Liver (tissue), 5 donors: ENCODE data around the gene SFN. TPM values are rescaled to one million over a fixed set of nuclear protein-coding genes. Genes with fewer than 3 reads are reported as not detected.

Experiments used
- polyA plus RNA-seq, 2 donors: library from polyadenylated mRNA; stranded (reverse) in 1 of 2; unstranded in 1 of 2; fragments of 200-250 nt in 1 of 2; fragments of >200 nt in 1 of 2; fragmentation: Nextera tagmentation in 1 of 2; extraction: Ambion mirVana in 1 of 2; gene quantifications; one replicate each; pipeline versions ENCODE4 v1.2.1 to v1.2.3, GENCODE V29; 2013 to 2015
- small RNA-seq: library from RNA; depleted of rRNA; stranded (forward); fragments of <200 nt; gene quantifications from one replicate; pipeline ENCODE3, GENCODE V24; 2014
- total RNA-seq, 2 donors: library from RNA; depleted of rRNA; stranded (reverse); fragments of >200 nt; gene quantifications; one replicate each; pipeline ENCODE4 v1.2.3, GENCODE V29; 2014
- donor health status: healthy.
- donor health status: healthy.
- donor health status: healthy.

The SFN gene
- total and polyA plus RNA-seq, 4 donors: 0.17 to 0.69 TPM; not detected in 2

Small RNA genes lying within 50 kb of the gene (small RNA-seq; reads per million reads assigned to genes)
- gene RN7SL165P: not detected

Other genes with a start within 250 kb of the SFN start
- gene ARID1A, start 167.1 kb upstream of the SFN start, total RNA-seq: 10 to 100 TPM; 25.6 to 31.9 TPM
- gene ARID1A, start 167.1 kb upstream of the SFN start, polyA plus RNA-seq: 10 to 100 TPM; 12.2 to 14.8 TPM
- 10 to 100 TPM; 15.3 to 24.3 TPM for gene PIGV, start 75.2 kb upstream of the SFN start, total RNA-seq
- gene PIGV, start 75.2 kb upstream of the SFN start, polyA plus RNA-seq: 10 to 100 TPM; 13.9 to 14.2 TPM
- gene ZDHHC18, start 36.5 kb upstream of the SFN start, total RNA-seq: 1 to 10 TPM; 7.6 to 8.3 TPM
- gene ZDHHC18, start 36.5 kb upstream of the SFN start, polyA plus RNA-seq: 1 to 10 TPM; 2.6 to 9.2 TPM
- 10 to 100 TPM in 1 of 2 donors, 1 to 10 TPM in 1; 9.5 to 10.3 TPM for gene GPN2, start 27.1 kb downstream of the SFN start, total RNA-seq
- 10 to 100 TPM; 10.5 to 12.7 TPM for gene GPN2, start 27.1 kb downstream of the SFN start, polyA plus RNA-seq
- 1 to 10 TPM; 6.3 TPM for gene GPATCH3, start 37.3 kb downstream of the SFN start, total RNA-seq
- gene GPATCH3, start 37.3 kb downstream of the SFN start, polyA plus RNA-seq: 1 to 10 TPM; 5.8 to 6.2 TPM
- 10 to 100 TPM; 15.7 to 24.2 TPM for gene NR0B2, start 50.8 kb downstream of the SFN start, total RNA-seq
- gene NR0B2, start 50.8 kb downstream of the SFN start, polyA plus RNA-seq: 100 to 1,000 TPM in 1 of 2 donors, 10 to 100 TPM in 1; 56.9 to 166 TPM
- gene NUDC, start 58.6 kb downstream of the SFN start, total RNA-seq: 10 to 100 TPM; 18.2 to 22.8 TPM
- gene NUDC, start 58.6 kb downstream of the SFN start, polyA plus RNA-seq: 10 to 100 TPM; 49.7 to 50.7 TPM
- 1 to 10 TPM; 1.0 to 1.4 TPM for gene KDF1, start 97.3 kb downstream of the SFN start, total RNA-seq
- gene KDF1, start 97.3 kb downstream of the SFN start, polyA plus RNA-seq: 1 to 10 TPM; 2.2 to 4.6 TPM
- gene TRNP1, start 130.5 kb downstream of the SFN start, total RNA-seq: 10 to 100 TPM in 1 of 2 donors, 1 to 10 TPM in 1; 1.3 to 10.0 TPM
- gene TRNP1, start 130.5 kb downstream of the SFN start, polyA plus RNA-seq: 1 to 10 TPM in 1 of 2 donors, under 1 TPM in 1; 0.97 to 3.5 TPM
- gene TENT5B, start 149.7 kb downstream of the SFN start, total RNA-seq: under 1 TPM; 0.23 to 0.59 TPM
- gene TENT5B, start 149.7 kb downstream of the SFN start, polyA plus RNA-seq: under 1 TPM; 0.25 to 0.47 TPM